ENCODE data around the gene PCMTD2. TPM values are rescaled to one million over a fixed set of nuclear protein-coding genes. Genes with fewer than 3 reads are reported as not detected.
"Not testable (repeated sequence)": the region's sequence is repeated elsewhere in the genome, so short reads cannot be mapped to it uniquely, and the experiment has no call there.

The PCMTD2 gene
- total and polyA plus RNA-seq, 5 donors, result 44.1 to 101 (median 73.2) TPM

- H3K9me3 ChIP-seq (ENCODE audit: control insufficient read depth, low read length); H3K4me1 ChIP-seq (ENCODE audit: control insufficient read depth, insufficient read depth, low read length); DNase-seq; H3K27ac ChIP-seq (ENCODE audit: low read length); H3K4me3 ChIP-seq (ENCODE audit: low read length); H3K27me3 ChIP-seq (ENCODE audit: control insufficient read depth, insufficient read depth); intact Hi-C loops (cut with DNase I): not testable (repeated sequence)
- 44% methylated on average over 9 of the region's 15 CpGs for WGBS
- peak in 1 of 2 donors; percentile 13 for ATAC-seq
Measured at GRCh38 chr20:64315884-64316283, 60.3 kb downstream of the PCMTD2 start.

GRCh38 chr20:64316415-64317083 is 61.0 kb downstream of the PCMTD2 start:
- peak; percentile 61 to 63 for ATAC-seq
- H3K4me1 ChIP-seq (ENCODE audit: control insufficient read depth, insufficient read depth, low read length); H3K27ac ChIP-seq (ENCODE audit: low read length); H3K9me3 ChIP-seq (ENCODE audit: control insufficient read depth, low read length); intact Hi-C loops (cut with DNase I); H3K27me3 ChIP-seq (ENCODE audit: control insufficient read depth, insufficient read depth): not testable (repeated sequence)
- H3K4me3 ChIP-seq (ENCODE audit: low read length), result peak overlapping the region; percentile 41
- 4% methylated on average over 85 of the region's 87 CpGs for WGBS
- DNase-seq, result peak; percentile 33 to 75 (median 73)

GRCh38 chr20:64317331-64317730 is 61.8 kb downstream of the PCMTD2 start:
- ATAC-seq; DNase-seq; H3K4me1 ChIP-seq (ENCODE audit: control insufficient read depth, insufficient read depth, low read length); H3K9me3 ChIP-seq (ENCODE audit: control insufficient read depth, low read length); H3K4me3 ChIP-seq (ENCODE audit: low read length); H3K27ac ChIP-seq (ENCODE audit: low read length); intact Hi-C loops (cut with DNase I); H3K27me3 ChIP-seq (ENCODE audit: control insufficient read depth, insufficient read depth): not testable (repeated sequence)
- 82% methylated on average over 10 of the region's 15 CpGs for WGBS

- H3K27me3 ChIP-seq (ENCODE audit: control insufficient read depth, insufficient read depth); H3K27ac ChIP-seq (ENCODE audit: low read length); H3K4me3 ChIP-seq (ENCODE audit: low read length); DNase-seq; H3K4me1 ChIP-seq (ENCODE audit: control insufficient read depth, insufficient read depth, low read length); intact Hi-C loops (cut with DNase I); ATAC-seq; H3K9me3 ChIP-seq (ENCODE audit: control insufficient read depth, low read length): not testable (repeated sequence)
- 88% methylated on average over 6 of the region's 8 CpGs for WGBS
Measured at GRCh38 chr20:64318056-64318455, 62.5 kb downstream of the PCMTD2 start.

GRCh38 chr20:64322031-64322789 is 66.7 kb downstream of the PCMTD2 start:
- H3K4me3 ChIP-seq (ENCODE audit: low read length); intact Hi-C loops (cut with DNase I); H3K27me3 ChIP-seq (ENCODE audit: control insufficient read depth, insufficient read depth); H3K27ac ChIP-seq (ENCODE audit: low read length); H3K9me3 ChIP-seq (ENCODE audit: control insufficient read depth, low read length); DNase-seq; H3K4me1 ChIP-seq (ENCODE audit: control insufficient read depth, insufficient read depth, low read length): not testable (repeated sequence)
- WGBS, result 61% methylated on average over 7 of the region's 7 CpGs
- peak in 1 of 2 donors; percentile 23 for ATAC-seq

Other genes starting within 250 kb of the PCMTD2 start
- under 1 TPM; 0.21 to 0.82 (median 0.49) TPM for gene C20orf204, start 219.6 kb upstream of the PCMTD2 start, total RNA-seq
- 0.36 TPM for gene C20orf204, start 219.6 kb upstream of the PCMTD2 start, polyA plus RNA-seq
- 10 to 100 TPM; 28.7 to 42.1 (median 41.1) TPM for gene SOX18, start 206.1 kb upstream of the PCMTD2 start, total RNA-seq
- gene SOX18, start 206.1 kb upstream of the PCMTD2 start, polyA plus RNA-seq, result 26.8 TPM
- gene TCEA2, start 192.6 kb upstream of the PCMTD2 start, total RNA-seq, result 10 to 100 TPM; 46.3 to 52.0 (median 50.0) TPM
- 38.3 TPM for gene TCEA2, start 192.6 kb upstream of the PCMTD2 start, polyA plus RNA-seq
- 1 to 10 TPM; 6.3 to 9.1 (median 8.3) TPM for gene RGS19, start 176.2 kb upstream of the PCMTD2 start, total RNA-seq
- 5.8 TPM for gene RGS19, start 176.2 kb upstream of the PCMTD2 start, polyA plus RNA-seq
- gene OPRL1, start 175.7 kb upstream of the PCMTD2 start, total RNA-seq, result 1 to 10 TPM in 2 of 4 donors, under 1 TPM in 2; 0.50 to 1.3 (median 1.1) TPM
- gene OPRL1, start 175.7 kb upstream of the PCMTD2 start, polyA plus RNA-seq, result 0.81 TPM
- gene LKAAEAR1, start 171.3 kb upstream of the PCMTD2 start, total RNA-seq, result under 1 TPM in 3 of 4 donors, not detected in 1; 0.29 to 0.65 (median 0.50) TPM
- 0.41 TPM for gene LKAAEAR1, start 171.3 kb upstream of the PCMTD2 start, polyA plus RNA-seq
- not detected for gene NPBWR2, start 148.2 kb upstream of the PCMTD2 start, total RNA-seq
- gene NPBWR2, start 148.2 kb upstream of the PCMTD2 start, polyA plus RNA-seq, result not detected
- gene MYT1, start 91.3 kb upstream of the PCMTD2 start, total RNA-seq, result 1 to 10 TPM in 3 of 4 donors, under 1 TPM in 1; 0.31 to 1.5 (median 1.3) TPM
- gene MYT1, start 91.3 kb upstream of the PCMTD2 start, polyA plus RNA-seq, result 0.57 TPM